GM19455 (cell line): ENCODE measurements around the gene ADAMTS6.
"Not testable (repeated sequence)": the region's sequence is repeated elsewhere in the genome, so short reads cannot be mapped to it uniquely, and the experiment has no call there.

Experiments used
- ATAC-seq: cut with Tn5 transposase; IDR thresholded peaks from one replicate; pipeline ENCODE4 v1.9.1; 2021; ENCODE audit not compliant: unreplicated experiment

The ADAMTS6 gene

DNA sequence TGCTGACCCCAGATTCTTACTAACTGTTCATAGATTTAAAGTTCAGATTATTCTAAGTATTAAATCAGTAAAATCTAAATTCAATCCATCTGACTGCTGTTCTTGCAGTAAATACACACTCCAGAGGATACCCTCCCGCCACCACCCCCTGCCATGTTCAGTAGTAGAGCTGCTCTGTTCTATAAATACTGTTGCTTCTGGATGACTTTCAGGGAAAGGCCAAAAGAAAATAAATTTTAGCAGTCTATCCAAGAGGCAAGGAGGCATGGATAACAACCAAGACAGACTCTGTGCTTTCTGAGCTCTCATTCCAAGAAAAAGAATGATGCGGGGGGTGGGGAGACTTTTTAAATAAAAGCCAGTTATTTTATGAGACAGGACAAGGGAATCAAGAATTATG is 115.1 kb downstream of the ADAMTS6 start:
- no peak for ATAC-seq

DNA sequence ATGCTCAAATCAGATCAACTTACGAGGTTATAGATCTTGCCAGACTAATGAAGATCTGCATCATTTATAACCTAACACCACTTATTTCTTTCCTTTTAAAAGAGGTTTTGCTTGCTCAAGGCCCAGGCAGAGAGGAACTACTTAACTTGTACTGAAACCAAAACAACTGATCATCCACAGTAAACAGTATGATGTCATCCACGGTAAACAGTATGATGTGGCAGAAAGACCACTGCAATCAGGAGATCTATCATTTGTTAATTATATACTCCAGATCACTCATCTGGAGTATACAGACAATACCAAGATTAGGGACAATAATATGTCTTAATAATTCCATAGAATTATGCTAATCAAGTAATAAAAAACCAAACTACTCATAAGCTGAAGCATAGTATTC is 116.8 kb downstream of the ADAMTS6 start:
- no peak for ATAC-seq

DNA sequence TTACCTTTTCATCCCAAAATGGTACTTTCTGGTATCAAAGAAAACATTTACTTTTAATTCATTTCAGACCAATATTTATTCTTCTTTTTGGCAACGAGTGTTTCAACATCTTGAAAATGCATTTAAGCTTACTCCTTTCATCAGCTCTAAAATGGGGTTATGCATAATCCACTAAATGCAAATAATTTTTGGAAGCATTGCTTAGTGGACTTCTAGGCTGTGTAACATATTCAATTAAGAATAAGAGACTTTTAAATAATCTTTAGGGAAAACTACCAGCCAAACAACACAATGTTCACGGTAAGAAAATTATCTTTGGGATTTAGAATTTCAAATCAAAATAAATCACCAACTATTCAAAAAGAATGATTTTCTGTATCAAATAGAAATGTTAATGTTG is 118.2 kb downstream of the ADAMTS6 start:
- ATAC-seq: no peak

DNA sequence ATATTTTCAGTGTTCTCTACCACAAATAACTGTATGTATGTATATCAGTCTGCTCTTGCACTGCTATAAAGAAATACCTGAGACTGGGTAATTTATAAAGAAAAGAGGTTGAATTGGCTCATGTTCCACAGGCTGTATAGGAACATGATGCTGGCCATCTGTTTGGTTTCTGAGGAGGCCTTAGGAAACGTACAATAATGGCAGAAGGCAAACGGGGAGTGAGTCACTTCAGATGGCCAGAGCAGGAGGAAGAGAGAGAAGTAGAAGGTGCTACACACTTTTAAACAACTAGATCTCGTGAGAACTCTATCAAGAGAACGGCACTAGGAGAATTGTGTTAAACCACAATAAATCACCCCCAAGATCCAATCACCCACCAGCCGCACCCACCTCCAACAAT is 121.7 kb downstream of the ADAMTS6 start:
- ATAC-seq: no peak

DNA sequence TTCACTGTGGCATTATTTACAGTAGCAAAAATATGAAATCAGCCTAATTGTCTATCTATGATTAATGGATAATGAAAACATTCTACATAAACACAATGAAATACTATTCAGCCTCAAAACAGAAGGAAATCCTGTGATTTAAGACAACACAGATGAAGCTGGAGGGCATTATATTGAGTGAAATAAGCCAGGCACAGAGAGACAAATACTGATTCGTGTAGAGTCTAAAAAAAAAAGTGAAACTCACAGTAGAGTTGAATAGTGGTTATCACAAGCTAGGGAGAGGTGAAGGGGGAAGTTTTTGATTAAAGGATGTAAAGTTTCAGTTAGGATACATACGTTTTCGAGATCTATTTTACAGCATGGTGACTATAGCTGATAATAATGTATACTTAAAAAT is 122.2 kb downstream of the ADAMTS6 start:
- no peak for ATAC-seq

DNA sequence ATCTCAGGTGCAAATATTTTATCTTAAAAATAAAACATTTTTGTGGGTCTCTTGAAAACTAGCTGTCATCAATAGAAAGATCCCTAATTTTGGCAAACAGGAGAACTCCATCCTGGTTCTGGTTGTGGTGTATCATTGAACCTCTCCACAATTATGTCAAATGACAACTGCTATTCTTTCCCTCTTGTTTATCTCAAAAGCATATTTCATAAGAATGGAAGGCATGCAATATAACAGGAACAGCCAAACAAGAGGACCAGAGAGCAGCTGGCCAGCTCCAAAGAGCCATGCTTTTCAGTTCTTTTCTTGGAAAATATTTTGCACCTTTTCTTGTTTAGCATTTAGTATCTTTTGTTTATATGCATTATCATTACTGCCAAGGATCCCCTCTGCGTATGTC is 125.4 kb downstream of the ADAMTS6 start:
- ATAC-seq: no peak

DNA sequence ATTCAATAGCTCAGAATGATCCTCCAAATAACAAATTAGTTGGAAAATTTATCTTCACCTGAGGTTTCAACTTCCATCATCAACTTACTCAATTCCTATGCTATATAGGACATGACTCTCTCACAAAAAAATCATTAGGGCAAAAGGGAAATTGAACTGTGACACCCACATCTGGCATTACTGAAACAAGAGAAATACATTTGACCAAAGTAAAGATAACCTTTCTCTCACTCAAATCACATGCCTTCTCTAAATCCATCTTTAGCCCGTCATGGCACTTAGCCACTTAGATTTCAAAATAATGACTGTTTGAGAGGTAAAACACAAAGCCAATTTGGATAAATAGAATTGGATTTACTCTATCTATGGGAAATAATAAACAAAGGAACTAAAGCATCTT is 126.4 kb downstream of the ADAMTS6 start:
- ATAC-seq: no peak

DNA sequence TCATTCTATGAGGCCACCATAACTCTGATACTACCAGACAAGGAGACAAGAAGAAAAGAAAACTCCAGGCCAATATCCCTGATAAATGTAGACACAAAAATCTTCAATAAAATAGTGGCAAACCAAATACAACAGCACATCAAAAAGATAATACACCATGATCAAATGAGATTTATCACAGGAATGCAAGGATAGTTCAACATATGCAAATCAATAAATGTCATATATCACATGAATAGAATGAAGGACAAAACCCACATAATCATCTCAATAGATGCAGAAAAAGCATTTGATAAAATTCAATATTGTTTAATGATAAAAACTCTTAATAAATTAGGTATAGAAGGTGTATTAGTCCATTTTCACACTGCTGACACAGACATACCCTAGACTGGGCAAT is 139.9 kb downstream of the ADAMTS6 start:
- ATAC-seq: no peak

DNA sequence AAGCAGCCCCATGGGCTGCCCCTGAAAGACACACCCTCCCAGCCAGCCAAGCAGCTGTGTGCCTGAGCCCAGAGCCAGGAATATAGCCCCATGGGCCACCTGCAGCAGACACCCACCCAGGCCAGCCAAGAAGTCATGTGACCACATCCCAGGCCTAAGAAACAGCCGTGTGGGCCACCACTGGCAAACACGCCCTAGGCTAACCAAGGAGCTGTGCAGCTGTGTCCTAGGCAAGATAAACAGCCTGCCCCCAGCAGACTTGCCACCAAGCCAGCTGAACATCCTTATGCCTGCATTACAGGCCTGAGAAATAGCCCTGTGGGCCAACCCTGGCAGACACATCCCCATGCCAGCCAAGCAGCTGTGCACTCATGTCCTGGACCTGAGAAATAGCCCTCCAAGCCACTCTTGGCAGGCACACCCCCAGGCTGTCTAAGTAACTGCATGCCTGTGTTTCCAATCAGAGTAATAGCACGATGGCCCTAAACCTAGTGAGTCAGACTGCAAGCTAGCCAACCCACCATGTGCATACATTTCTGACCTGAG is 143.0 kb downstream of the ADAMTS6 start:
- no peak for ATAC-seq

DNA sequence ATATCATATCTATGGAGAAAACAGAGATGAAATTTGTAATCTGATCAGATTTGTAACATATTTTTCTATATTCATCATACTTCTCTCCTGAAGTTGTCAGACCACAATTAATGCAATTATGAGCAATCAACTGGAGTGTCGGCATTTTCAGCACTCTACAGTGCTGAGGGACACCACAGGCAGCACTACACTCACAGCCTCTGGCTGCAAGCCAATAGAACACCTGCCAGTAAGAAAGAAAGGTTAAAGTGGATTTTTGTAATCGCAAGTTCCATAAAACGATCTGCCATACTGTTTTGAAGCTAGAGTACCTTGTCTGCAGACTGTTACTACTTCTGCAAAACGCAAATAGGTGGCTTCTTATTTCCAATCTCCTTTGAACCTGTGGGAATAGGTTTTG is 147.6 kb downstream of the ADAMTS6 start:
- no peak for ATAC-seq

DNA sequence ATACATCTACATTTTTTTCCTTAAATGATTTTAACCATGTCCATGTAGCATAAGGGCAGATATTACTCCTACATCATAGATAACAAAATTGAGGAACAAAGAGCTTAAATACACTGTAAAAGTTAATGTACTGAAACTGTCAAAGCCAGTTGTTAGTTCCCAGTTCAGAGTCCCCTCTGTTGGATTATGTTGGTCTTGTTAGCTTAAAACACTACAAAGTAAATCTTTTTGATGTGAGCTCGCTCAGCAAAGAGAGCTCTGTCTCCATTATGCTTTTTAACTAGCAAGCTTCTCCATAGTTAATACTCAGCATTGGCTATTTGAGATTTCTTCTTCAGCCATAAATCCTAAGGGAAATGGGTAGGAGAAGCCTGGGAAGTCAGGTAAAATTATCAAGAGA is 149.1 kb downstream of the ADAMTS6 start:
- ATAC-seq: no peak

DNA sequence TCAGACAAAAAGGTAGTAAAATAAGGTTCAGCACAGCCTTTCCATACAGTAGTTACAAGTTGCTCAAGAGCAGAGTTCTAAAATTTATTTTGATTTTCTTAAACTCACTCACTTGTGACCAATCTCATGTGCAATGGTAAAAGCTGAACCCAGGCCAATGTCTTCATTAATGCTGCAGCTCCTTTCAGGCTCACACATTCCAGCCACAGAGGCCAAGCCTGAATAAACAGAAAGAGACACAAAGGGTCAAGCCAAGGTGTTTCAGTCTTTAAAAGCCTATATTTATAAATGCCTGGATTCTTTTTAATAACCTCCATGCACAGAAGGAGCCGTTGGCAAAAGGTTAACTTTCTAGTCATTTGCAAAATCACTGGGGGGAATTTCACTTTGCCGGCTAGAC is 152.5 kb downstream of the ADAMTS6 start:
- ATAC-seq: no peak

DNA sequence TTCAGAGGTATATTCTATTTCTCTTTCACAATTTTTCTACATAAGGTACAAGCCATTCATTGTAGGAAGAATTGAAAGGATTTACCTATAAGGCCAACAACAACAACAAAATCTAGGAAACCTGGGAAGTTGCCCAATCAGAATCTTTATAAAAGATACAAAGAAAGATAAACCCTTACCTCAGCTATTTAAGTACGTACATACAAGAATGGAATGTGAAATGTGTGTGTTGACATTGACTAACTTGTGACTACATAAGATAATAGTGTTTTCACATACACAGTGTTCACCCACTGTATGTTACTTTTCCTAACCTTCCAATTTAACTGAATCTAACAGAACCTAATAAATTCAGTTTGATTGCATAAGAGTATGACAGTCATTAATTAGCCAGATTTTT is 154.1 kb downstream of the ADAMTS6 start:
- no peak for ATAC-seq

DNA sequence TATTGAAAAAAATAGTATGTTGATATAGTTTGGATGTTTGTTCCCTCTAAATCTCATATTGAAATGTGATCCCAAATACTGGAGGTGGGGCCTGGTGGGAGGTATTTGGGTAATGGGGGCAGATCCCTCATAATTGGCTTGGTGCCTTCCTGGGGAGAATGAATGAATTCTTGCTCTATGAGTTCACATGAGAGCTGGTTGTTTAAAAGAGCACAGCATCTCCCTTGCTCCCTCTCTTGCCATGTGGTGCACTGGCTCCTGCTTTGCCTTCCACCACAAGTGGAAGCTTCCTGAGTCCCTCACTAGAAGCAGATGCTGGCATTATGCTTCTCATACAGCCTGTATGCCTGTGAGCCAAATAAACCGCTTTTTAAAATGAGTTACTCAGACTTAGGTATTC is 154.8 kb downstream of the ADAMTS6 start:
- no peak for ATAC-seq

DNA sequence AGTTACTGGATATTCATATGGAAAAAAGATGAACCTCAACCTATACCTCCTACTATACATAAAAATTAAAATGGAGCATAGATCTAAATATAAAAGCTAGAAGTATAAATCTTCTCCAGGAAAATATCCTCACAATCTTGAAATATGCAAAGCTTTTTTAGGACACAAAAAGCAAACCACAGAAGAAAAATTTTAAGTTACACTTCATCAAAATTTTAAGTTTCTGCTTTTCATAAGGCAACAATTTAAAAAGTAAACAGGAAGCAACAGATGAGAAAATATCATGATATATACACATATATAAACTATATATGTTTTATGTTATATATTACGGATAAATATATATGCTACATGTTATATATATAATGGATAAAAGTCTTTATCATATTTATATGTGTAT is 157.5 kb downstream of the ADAMTS6 start:
- ATAC-seq: no peak

DNA sequence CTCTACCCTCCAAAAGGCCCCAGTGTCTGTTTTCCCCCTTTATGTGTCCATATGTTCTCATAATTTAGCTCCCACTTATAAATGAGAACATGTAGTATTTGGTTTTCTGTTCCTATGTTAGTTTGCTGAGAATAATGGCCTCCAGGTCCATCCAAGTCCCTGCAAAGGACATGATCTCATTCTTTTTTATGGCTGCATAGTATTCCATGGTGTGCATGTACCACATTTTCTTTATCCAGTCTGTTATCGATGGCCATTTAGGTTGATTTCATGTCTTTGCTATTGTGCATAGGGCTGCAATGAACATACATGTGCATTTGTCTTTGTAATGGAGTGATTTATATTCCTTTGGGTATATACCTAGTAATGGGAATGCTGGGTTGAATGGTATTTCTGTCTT is 161.0 kb downstream of the ADAMTS6 start:
- not testable (repeated sequence) for ATAC-seq

DNA sequence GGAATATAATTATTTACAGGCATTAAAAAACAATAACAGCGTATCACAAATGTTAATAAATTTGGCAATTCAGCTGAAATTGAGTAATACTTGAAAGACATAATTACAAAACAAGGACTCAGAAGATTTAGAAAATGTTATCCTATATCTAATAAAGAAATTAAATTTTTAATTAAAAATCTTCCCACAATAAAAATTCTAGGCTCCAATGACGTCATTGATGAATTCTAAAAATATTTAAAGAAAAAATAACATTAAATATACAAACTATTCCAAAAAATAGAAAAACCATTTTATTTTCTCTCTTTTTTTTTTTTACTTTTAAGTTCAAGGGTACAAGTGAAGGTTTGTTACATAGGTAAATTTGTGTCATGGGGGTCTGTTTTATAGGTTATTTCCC is 161.5 kb downstream of the ADAMTS6 start:
- no peak for ATAC-seq

DNA sequence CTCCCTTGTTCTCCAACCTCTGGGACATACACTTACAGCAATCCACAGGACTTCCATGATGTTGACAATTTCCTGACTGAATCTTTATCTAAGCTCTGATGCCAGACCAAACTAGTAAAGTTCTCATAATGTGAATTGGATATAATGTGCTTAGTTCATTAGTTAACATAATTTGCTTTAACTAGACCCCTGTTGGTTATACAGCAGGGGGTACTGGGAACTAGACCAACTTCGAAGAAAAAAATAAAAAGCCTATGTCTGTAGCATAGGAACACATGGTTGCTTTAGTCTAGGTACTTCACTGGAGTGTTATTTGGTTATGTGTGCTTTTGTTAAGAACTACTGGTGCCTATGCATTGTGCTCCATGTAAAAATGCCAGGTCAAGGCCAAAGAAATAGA is 173.8 kb downstream of the ADAMTS6 start:
- ATAC-seq: no peak

DNA sequence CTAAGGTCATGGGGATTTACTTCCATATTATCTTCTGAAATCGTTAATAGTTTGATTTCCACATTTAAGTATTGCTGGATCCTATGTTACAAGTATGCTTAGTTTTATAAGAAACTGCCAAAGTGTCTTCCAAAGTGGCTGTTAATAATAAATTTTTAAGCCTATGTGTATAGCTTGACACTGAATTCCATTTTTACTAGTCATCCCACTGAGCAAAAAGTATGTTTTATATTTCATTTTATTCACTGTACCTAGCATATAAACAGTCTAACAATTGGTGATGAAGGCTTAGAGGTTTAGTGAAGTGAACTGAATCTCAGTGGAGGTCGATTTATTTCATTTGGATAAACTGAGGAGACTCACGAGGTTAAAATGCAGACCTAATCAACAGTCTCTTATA is 174.6 kb downstream of the ADAMTS6 start:
- ATAC-seq: no peak

DNA sequence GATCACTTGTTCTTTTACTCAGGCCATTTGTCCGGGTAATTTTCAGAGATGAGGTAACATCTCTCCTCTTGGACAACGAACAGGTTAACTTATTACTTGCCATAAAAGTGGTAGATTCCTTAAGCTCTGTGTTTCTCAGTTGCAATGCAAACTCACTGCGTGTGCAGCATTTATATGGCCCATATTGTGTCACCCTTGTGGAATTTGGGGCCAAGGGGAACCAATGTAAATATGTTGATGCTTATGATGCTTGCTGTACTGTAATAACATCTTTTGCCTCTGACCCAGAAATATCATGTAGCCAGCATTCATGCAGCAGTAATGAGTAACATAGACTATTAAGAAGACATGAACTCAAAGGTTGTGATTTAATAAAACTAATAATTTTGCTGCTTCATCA is 175.8 kb downstream of the ADAMTS6 start:
- ATAC-seq: no peak

DNA sequence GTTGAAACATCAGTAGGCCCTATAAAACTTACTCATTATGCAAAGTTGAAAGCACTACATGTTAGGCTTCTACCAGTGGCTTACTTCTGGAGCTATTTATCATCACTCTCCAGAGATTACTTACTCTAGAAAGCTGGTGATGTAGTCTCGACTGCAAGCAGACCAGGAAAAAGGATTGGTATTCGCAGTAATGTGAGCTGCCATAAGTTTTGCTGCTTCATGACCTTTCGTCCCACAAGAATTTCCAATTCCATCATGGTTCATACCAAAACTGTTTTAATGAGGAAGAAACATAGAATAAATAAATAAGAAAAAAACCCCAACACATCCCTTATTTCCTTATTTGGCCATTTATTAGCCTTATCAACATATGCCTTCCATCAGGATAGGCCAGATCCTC is 181.9 kb downstream of the ADAMTS6 start:
- ATAC-seq: no peak

DNA sequence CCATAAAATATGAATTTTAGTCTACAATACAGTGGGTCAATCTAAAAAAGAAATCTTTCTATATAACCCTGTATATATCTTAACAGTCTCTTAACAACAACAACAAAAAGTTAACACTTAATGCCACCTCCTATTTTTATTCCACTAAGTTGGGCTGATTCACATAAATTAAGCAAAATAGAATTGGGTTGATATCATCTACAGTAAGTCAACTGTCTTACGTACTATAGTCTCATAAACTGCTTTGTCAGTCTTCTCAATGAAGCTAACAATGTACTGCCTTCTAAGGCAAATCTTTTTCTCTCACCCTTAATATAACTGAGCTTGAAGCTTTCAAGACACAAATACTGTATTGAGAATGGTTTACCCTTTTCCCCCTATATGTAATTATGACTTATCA is 185.7 kb downstream of the ADAMTS6 start:
- no peak for ATAC-seq

DNA sequence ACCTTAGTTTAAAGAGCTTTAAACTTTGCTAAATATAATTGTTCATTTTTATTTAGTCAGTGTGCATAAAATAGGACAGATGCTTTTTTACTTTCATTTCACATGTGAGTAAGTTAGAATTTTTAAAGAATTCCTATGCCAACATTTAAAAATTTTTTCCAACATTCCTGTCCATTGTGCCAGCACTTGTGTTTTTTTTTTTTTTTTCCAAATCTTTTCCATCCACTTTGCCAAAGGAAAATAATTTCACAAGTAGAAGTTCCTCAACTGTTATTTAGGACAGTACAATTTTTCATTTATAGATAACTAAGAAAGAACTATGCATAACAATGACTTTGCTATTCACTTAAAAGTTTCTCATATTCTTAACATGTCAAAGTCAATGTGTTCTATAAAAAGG is 189.5 kb downstream of the ADAMTS6 start:
- ATAC-seq: no peak

DNA sequence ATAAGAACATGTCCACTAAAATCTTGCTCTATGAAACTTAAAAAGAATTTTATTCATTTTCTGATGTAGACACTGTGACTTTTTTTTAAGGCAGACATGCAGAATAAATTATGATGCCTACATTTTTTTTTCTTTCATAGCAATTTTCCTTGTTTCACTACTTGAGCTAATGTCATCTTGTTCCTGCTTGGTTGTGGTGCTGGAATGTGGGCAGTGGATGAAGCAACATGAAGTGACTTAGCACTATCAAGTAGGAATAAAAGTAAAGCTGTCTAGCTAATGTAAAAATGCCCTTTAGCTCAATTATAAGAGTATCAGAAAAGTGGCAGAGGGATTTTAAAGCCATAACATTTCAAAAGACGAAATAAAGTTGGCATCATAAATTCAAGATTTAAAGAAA is 191.0 kb downstream of the ADAMTS6 start:
- ATAC-seq: no peak
